WI38 (cell line): ENCODE results near the gene SCAF4.

Experiments
- H3K4me3 ChIP-seq: 2 replicates; pipeline ENCODE4 v1.5.1; 2011; ENCODE audit warnings: low read depth, mild to moderate bottlenecking, control low read depth, low read length
- CTCF ChIP-seq: IDR thresholded peaks from 2 replicates; pipeline ENCODE4 v1.5.1; 2012; ENCODE audit warnings: low read depth, mild to moderate bottlenecking, control low read depth, low read length

The SCAF4 gene

GRCh38 chr21:31678478-31678877, 53.4 kb downstream of the SCAF4 start:
- no peak for TF ChIP-seq CTCF

GRCh38 chr21:31677047-31677446, 54.9 kb downstream of the SCAF4 start:
- TF ChIP-seq CTCF, result no peak
- no peak overlapping the region for H3K4me3 ChIP-seq

More at GRCh38 chr21:31678478-31678877, 53.4 kb downstream of the SCAF4 start:
- no peak overlapping the region for H3K4me3 ChIP-seq

GRCh38 chr21:31675960-31676359, 56.0 kb downstream of the SCAF4 start:
- no peak overlapping the region for H3K4me3 ChIP-seq
- no peak for TF ChIP-seq CTCF

GRCh38 chr21:31675318-31675717, 56.6 kb downstream of the SCAF4 start:
- no peak overlapping the region for H3K4me3 ChIP-seq
- no peak for TF ChIP-seq CTCF

GRCh38 chr21:31673321-31673912, 58.5 kb downstream of the SCAF4 start:
- no peak for TF ChIP-seq CTCF
- H3K4me3 ChIP-seq, result no peak overlapping the region

- TF ChIP-seq CTCF, result no peak
- H3K4me3 ChIP-seq, result no peak overlapping the region
These were observed 60.0 kb downstream of the SCAF4 start for GRCh38 chr21:31671931-31672330.

GRCh38 chr21:31671146-31671716, 60.7 kb downstream of the SCAF4 start:
- TF ChIP-seq CTCF, result no peak
- no peak overlapping the region for H3K4me3 ChIP-seq
